SK-N-SH (cell line): ENCODE measurements around the gene HOXB8. TPM values are rescaled to one million over a fixed set of nuclear protein-coding genes. Genes with fewer than 3 reads are reported as not detected.
A peak's percentile ranks its signal among the peaks of the same experiment; 100 is the strongest.

Experiments used
- CTCF ChIA-PET: fragments of 300-600, 350-600 bp; formaldehyde crosslinking; extraction: SDS; loops from one replicate; lab custom pipeline; 2021; lab: Yijun Ruan, JAX
- POLR2A ChIA-PET: fragments of 350-600 bp; sonication (Branson Sonifier 250); formaldehyde crosslinking; extraction: SDS; loops from one replicate; lab custom pipeline; 2020; ENCODE audit warnings: antibody characterized with exemption, inconsistent platforms; lab: Yijun Ruan, JAX
- DNase-seq: peaks from one replicate; pipeline ENCODE4 v3.0.0; 2012
- H2AFZ ChIP-seq: fragments of 200-600 bp; sonication (generic); 2 replicates; pipeline ENCODE4 v1.8.1; 2016; ENCODE audit warnings: antibody characterized with exemption, mild to moderate bottlenecking, low read depth
- H3F3A ChIP-seq: fragments of 200-600 bp; sonication (generic); replicated peaks from 2 replicates; pipeline ENCODE3; 2016; ENCODE audit warnings: antibody characterized with exemption, mild to moderate bottlenecking; ENCODE audit not compliant: insufficient read depth
- H3K27ac ChIP-seq, 2 experiments: fragments of 200-500 bp in 1 of 2; fragments of 200-600 bp in 1 of 2; sonication (Bioruptor generic) in 1 of 2; sonication (generic), shearing (Covaris generic) in 1 of 2; 2 replicates each; pipeline versions ENCODE4 v1.5.1 to v1.6.1; 2014 to 2016; ENCODE audit warnings: low read depth in 2 of 2, inconsistent platforms in 1 of 2, low read length in 1 of 2, mild to moderate bottlenecking in 1 of 2, mixed read lengths in 1 of 2
- H3K27me3 ChIP-seq: fragments of 200-600 bp; sonication (generic), shearing (Covaris generic); 2 replicates; pipeline ENCODE4 v1.6.1; 2016; ENCODE audit warnings: mixed run types; ENCODE audit not compliant: insufficient read depth
- H3K36me3 ChIP-seq, 2 experiments: fragments of 200-500 bp in 1 of 2; fragments of 200-600 bp in 1 of 2; sonication (Bioruptor generic) in 1 of 2; sonication (generic) in 1 of 2; replicated peaks in 1 of 2; 2 replicates each; pipeline versions ENCODE3 to v1.5.1; 2014 to 2016; ENCODE audit warnings: low read length in 1 of 2, mild to moderate bottlenecking in 1 of 2; ENCODE audit not compliant: insufficient read depth in 2 of 2, control insufficient read depth in 1 of 2
- H3K4me1 ChIP-seq, 2 experiments: fragments of 200-500 bp in 1 of 2; fragments of 200-600 bp in 1 of 2; sonication (Bioruptor generic) in 1 of 2; sonication (generic), shearing (Covaris generic) in 1 of 2; 2 replicates each; pipeline versions ENCODE4 v1.5.1 to v1.6.1; 2014 to 2016; ENCODE audit warnings: low read depth in 1 of 2, low read length in 1 of 2, mixed run types in 1 of 2; ENCODE audit not compliant: insufficient read depth in 2 of 2, control insufficient read depth in 1 of 2
- H3K4me2 ChIP-seq: fragments of 200-600 bp; sonication (generic), shearing (Covaris generic); 2 replicates; pipeline ENCODE4 v1.6.1; 2017; ENCODE audit warnings: mixed run types
- H3K4me3 ChIP-seq, 2 experiments: fragments of 200-500 bp in 1 of 2; fragments of 200-600 bp in 1 of 2; sonication (Bioruptor generic) in 1 of 2; sonication (generic), shearing (Covaris generic) in 1 of 2; 2 replicates each; pipeline versions ENCODE4 v1.5.1 to v1.8.1; 2014 to 2016; ENCODE audit warnings: low read depth in 2 of 2, inconsistent platforms in 1 of 2, low read length in 1 of 2, mild to moderate bottlenecking in 1 of 2, mixed read lengths in 1 of 2, moderate library complexity in 1 of 2
- H3K79me2 ChIP-seq: fragments of 200-600 bp; sonication (generic); 2 replicates; pipeline ENCODE4 v1.8.1; 2017; ENCODE audit warnings: mild to moderate bottlenecking; ENCODE audit not compliant: insufficient read depth
- H3K9ac ChIP-seq: fragments of 200-600 bp; sonication (generic); 2 replicates; pipeline ENCODE4 v1.6.1; 2017; ENCODE audit warnings: mixed run types
- H3K9me2 ChIP-seq: fragments of 200-600 bp; sonication (generic); 2 replicates; pipeline ENCODE4 v1.6.1; 2017; ENCODE audit warnings: mixed run types
- H3K9me3 ChIP-seq: fragments of 200-600 bp; sonication (generic); 2 replicates; pipeline ENCODE4 v1.6.1; 2017; ENCODE audit warnings: mixed run types, mild to moderate bottlenecking, moderate library complexity
- H4K20me1 ChIP-seq: fragments of 200-600 bp; sonication (generic); 2 replicates; pipeline ENCODE4 v1.6.1; 2017; ENCODE audit warnings: mild to moderate bottlenecking, mixed run types; ENCODE audit not compliant: insufficient read depth
- EZH2phosphoT487 ChIP-seq: fragments of 200-600 bp; sonication (generic); IDR thresholded peaks from 2 replicates; pipeline ENCODE4 v1.6.1; 2017; ENCODE audit warnings: low read depth, mixed run types, mild to moderate bottlenecking, antibody characterized with exemption, moderate library complexity, borderline replicate concordance
- MEF2A ChIP-seq: IDR thresholded peaks from 2 replicates; pipeline ENCODE4 v1.4.0; 2012; ENCODE audit warnings: low read depth, borderline replicate concordance
- RAD21 ChIP-seq: IDR thresholded peaks from 2 replicates; pipeline ENCODE4 v1.6.1; 2012; ENCODE audit warnings: mild to moderate bottlenecking, low read length
- RCOR1 ChIP-seq: fragments of 150-350 bp; IDR thresholded peaks from 2 replicates; pipeline ENCODE4 v1.6.1; 2017; ENCODE audit warnings: antibody characterized with exemption, low read length
- SMC3 ChIP-seq: IDR thresholded peaks from 2 replicates; pipeline ENCODE4 v1.6.1; 2012; ENCODE audit warnings: low read depth, low read length, improper control_type of control experiment
- WGBS: methylation state at CpG from one replicate; pipeline ENCODE4 v1.1.6; 2017; ENCODE audit warnings: low lambda C conversion rate; 5-methylcytosine and 5-hydroxymethylcytosine counted together
- polyA plus RNA-seq, 3 experiments: library from polyadenylated mRNA; depleted of rRNA; stranded (reverse); fragments of >200 nt; gene quantifications; 2 replicates each; pipeline ENCODE4 v1.2.3, GENCODE V29; 2012
- TF ChIP-seq, protein P1 (sequence below): IDR thresholded peaks from 2 replicates; pipeline ENCODE4; 2012

Gene HOXB8
- polyA plus RNA-seq, 1 of the 3 experiments (the other 2 are of a cell fraction) = not detected

DNA sequence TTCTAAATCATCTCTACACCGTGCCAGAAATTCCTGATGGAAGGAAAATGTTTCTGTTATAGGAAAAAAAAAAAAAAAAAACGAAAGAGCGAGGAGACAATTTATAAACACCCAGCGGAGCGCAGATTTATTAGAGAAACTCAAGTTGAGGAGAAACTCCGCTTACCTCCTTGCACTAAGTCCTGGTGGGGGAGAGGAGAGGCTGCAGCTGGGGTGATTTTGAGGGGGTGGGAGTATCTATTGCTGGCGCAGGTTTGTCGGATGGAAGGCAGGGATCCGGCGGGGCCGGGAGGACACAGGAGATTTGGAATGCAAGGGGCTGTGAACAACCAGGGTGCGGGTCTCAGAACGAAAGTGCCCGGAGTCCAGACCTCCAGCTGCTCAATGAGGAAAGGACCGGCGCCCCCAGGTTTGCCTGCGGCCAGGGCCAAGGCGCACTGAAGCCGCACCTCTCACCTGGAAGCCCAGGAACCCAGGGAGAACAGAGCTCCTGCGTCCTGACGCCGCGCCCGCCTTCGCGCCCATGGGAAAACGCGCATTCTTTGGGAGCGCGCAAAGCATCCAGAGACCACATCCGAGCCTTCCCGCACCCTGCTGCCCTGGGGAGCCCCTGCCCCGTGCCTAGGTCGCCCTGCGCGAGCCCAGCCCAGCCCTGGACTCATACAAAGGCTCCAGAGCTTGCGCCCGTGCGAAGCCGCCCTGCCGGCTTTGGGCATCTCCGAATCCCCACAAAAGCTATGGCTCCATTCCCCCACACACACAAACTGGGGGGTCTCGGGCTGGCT, 2.6 kb upstream of the HOXB8 start:
- Histone ChIP-seq H3K9me3 (no peaks in the 10 kb centered on the region), H3K4me2 (no peak overlapping the region), H2AFZ (no peak overlapping the region), H3F3A (no peaks in the 10 kb centered on the region), H3K9me2 (no peaks in the 10 kb centered on the region), H4K20me1 (peaks cover 25% of the 10 kb centered on the region), H3K36me3 (no peaks in the 10 kb centered on the region), H3K79me2 (no peaks in the 10 kb centered on the region), H3K27me3 (peaks cover 99% of the 10 kb centered on the region), H3K4me3 (no peak overlapping the region), H3K9ac (no peak overlapping the region), H3K4me1 (no peaks in the 10 kb centered on the region), H3K27ac (no peak overlapping the region)
- 30% methylated on average over 35 of the region's 43 CpGs for WGBS
- TF ChIP-seq EZH2phosphoT487 (peak; percentile 13; the same call in 1 of the 2 replicates), RCOR1 (no peak)
- DNase-seq = no peak
- CTCF ChIA-PET = interaction anchor here (0.6 to 5.9 kb wide), 95 partner anchors 9 to 592 kb away, joined by 3 to 59 read pairs (median 5); partner anchors contain the start of genes HOXB5, HOXB9 and PRAC2
- POLR2A ChIA-PET = no interaction called here

DNA sequence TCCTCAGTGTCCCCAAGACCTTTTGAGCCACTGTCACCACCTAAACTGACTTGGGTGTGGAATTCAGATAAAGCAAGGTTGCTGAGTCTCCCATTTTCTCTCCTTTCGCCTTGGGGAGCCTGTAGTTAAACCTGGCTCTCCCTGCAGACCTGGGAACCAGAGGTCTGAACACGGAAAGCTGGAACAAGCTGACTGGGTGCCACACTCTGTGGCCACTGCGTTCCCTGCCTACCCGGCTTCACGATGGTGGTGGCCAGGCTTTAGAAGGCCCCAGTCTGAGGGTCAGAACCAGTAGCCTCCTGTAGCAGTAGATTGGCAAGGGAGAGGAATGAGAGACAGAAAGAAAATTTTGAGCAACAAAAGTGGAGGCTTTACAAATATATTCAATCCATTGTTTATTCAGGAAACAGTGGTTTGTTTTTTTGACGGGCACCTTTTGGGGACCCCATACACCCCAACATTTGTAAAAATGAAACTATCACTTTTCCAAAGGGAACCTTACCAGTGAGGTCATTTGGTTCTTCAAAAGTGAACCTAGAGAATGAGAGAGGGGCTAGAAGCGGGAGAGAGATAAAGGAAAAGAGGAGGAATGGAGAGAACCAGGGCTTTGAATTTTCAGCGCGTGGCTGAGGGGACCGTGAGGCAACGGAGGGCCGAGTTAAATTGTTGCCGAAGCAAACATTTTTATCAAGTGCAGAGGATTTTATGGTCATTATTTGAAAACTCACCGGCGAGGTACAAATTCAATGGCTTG, 1.8 kb upstream of the HOXB8 start:
- CTCF ChIA-PET = interaction anchor here (0.7 to 5.9 kb wide), 23 partner anchors 15 to 592 kb away, joined by 3 to 59 read pairs (median 11); partner anchors contain the start of gene HOXB5
- H3K27me3 ChIP-seq = peaks cover 99% of the 10 kb centered on the region
- POLR2A ChIA-PET = no interaction called here

More for the DNA sequence above, 1.8 kb upstream of the HOXB8 start:
- no peak overlapping the region for H3K4me2 ChIP-seq
- H3K79me2 ChIP-seq = no peaks in the 10 kb centered on the region
- TF ChIP-seq SMC3 (no peak), RAD21 (no peak), EZH2phosphoT487 (0 out of 2 replicates have a peak, but pooled peaks have one; percentile 8), MEF2A (no peak), RCOR1 (no peak)
- TF ChIP-seq, protein P1, sequence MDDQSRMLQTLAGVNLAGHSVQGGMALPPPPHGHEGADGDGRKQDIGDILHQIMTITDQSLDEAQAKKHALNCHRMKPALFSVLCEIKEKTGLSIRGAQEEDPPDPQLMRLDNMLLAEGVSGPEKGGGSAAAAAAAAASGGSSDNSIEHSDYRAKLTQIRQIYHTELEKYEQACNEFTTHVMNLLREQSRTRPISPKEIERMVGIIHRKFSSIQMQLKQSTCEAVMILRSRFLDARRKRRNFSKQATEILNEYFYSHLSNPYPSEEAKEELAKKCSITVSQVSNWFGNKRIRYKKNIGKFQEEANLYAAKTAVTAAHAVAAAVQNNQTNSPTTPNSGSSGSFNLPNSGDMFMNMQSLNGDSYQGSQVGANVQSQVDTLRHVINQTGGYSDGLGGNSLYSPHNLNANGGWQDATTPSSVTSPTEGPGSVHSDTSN = no peak
- no peak overlapping the region for H3K9ac ChIP-seq
- H3K4me3 ChIP-seq = no peak overlapping the region
- no peaks in the 10 kb centered on the region for H3K36me3 ChIP-seq
- H3K27ac ChIP-seq = no peak overlapping the region
- H3K9me3 ChIP-seq = no peaks in the 10 kb centered on the region
- H4K20me1 ChIP-seq = peaks cover 27% of the 10 kb centered on the region
- H3K4me1 ChIP-seq = no peaks in the 10 kb centered on the region
- no peaks in the 10 kb centered on the region for H3F3A ChIP-seq
- no peak overlapping the region for H2AFZ ChIP-seq
- WGBS = 8% methylated on average over 15 of the region's 15 CpGs
- H3K9me2 ChIP-seq = no peaks in the 10 kb centered on the region
- no peak for DNase-seq
